Suprapubic skin (tissue), 3 donors: ENCODE measurements around the gene UCHL1.

Experiments used
- CTCF ChIP-seq, 2 donors: fragments of 200-600 bp in 1 of 2; fragments of 450-650 bp in 1 of 2; sonication (generic) in 1 of 2; IDR thresholded peaks; one replicate each; pipeline ENCODE4 v1.5.1; 2016 to 2019; ENCODE audit warnings: antibody characterized with exemption in 2 of 2, mild to moderate bottlenecking in 1 of 2, moderate library complexity in 1 of 2
- EP300 ChIP-seq: sonication (generic); formaldehyde crosslinking; IDR thresholded peaks from one replicate; pipeline ENCODE4 v1.6.1; 2017; ENCODE audit warnings: antibody characterized with exemption
- POLR2A ChIP-seq, 2 donors: fragments of 450-650 bp; IDR thresholded peaks; one replicate each; pipeline ENCODE4 v1.6.1; 2017; ENCODE audit warnings: antibody characterized with exemption in 2 of 2, mild to moderate bottlenecking in 2 of 2, moderate library complexity in 2 of 2

GRCh38 chr4:41308398-41308797 is 51.7 kb downstream of the UCHL1 start:
- TF ChIP-seq POLR2A (IDR thresholded peaks at IDR 0.05) (no peak), CTCF (IDR thresholded peaks at IDR 0.05) (no peak), EP300 (no peak)
